T-helper 1 cell (primary cell): Measurements from ENCODE around the gene TBX5.
"Not testable (repeated sequence)": the region's sequence is repeated elsewhere in the genome, so short reads cannot be mapped to it uniquely, and the experiment has no call there.

Experiments used
- DNase-seq, 5 donors: peaks; one replicate each; pipeline ENCODE4 v3.0.0-alpha.2; 2012 to 2020

Gene TBX5

GRCh38 chr12:114371250-114371649, 34.7 kb downstream of the TBX5 start:
- DNase-seq, result no peak

- no peak for DNase-seq
These were observed 37.1 kb downstream of the TBX5 start for GRCh38 chr12:114368685-114369452.

- no peak for DNase-seq
These were observed 44.0 kb downstream of the TBX5 start for GRCh38 chr12:114361992-114362391.

GRCh38 chr12:114361545-114361944, 44.4 kb downstream of the TBX5 start:
- no peak for DNase-seq

GRCh38 chr12:114360485-114360884, 45.5 kb downstream of the TBX5 start:
- no peak for DNase-seq

- DNase-seq, result no peak
These were observed 50.4 kb downstream of the TBX5 start for GRCh38 chr12:114355389-114356088.

GRCh38 chr12:114349239-114349638, 56.7 kb downstream of the TBX5 start:
- not testable (repeated sequence) for DNase-seq

GRCh38 chr12:114347861-114348260, 58.1 kb downstream of the TBX5 start:
- no peak for DNase-seq

GRCh38 chr12:114344831-114345230, 61.1 kb downstream of the TBX5 start:
- DNase-seq, result no peak

- DNase-seq, result no peak
These were observed 61.7 kb downstream of the TBX5 start for GRCh38 chr12:114344303-114344663.

- no peak for DNase-seq
These were observed 62.2 kb downstream of the TBX5 start for GRCh38 chr12:114343585-114344302.

- no peak for DNase-seq
These were observed 63.3 kb downstream of the TBX5 start for GRCh38 chr12:114342656-114343055.

- no peak for DNase-seq
These were observed 64.3 kb downstream of the TBX5 start for GRCh38 chr12:114341635-114342034.

- DNase-seq, result no peak
These were observed 65.7 kb downstream of the TBX5 start for GRCh38 chr12:114340231-114340630.

GRCh38 chr12:114339626-114340025, 66.3 kb downstream of the TBX5 start:
- no peak for DNase-seq

- DNase-seq, result no peak
These were observed 70.3 kb downstream of the TBX5 start for GRCh38 chr12:114335607-114336006.

- no peak for DNase-seq
These were observed 71.5 kb downstream of the TBX5 start for GRCh38 chr12:114334395-114334794.

GRCh38 chr12:114328292-114328691, 77.7 kb downstream of the TBX5 start:
- no peak for DNase-seq

- DNase-seq, result no peak
These were observed 78.2 kb downstream of the TBX5 start for GRCh38 chr12:114327765-114328164.

- no peak for DNase-seq
These were observed 84.4 kb downstream of the TBX5 start for GRCh38 chr12:114321524-114321923.

- DNase-seq, result no peak
These were observed 85.0 kb downstream of the TBX5 start for GRCh38 chr12:114320968-114321367.

GRCh38 chr12:114320101-114320500, 85.8 kb downstream of the TBX5 start:
- no peak for DNase-seq

GRCh38 chr12:114319422-114319821, 86.5 kb downstream of the TBX5 start:
- DNase-seq, result no peak

GRCh38 chr12:114318984-114319383, 87.0 kb downstream of the TBX5 start:
- DNase-seq, result no peak
